NCI-H2196 treated with DMSO at 0.1 percent for 48 hours (cell line): Measurements from ENCODE around the gene C2CD4C.
"Not testable (repeated sequence)": the region's sequence is repeated elsewhere in the genome, so short reads cannot be mapped to it uniquely, and the experiment has no call there.

Experiments used
- DNase-seq: peaks from one replicate; lab custom pipeline; 2025; ENCODE audit not compliant: unreplicated experiment; lab: John Stamatoyannopoulos, UW

Gene C2CD4C

DNA sequence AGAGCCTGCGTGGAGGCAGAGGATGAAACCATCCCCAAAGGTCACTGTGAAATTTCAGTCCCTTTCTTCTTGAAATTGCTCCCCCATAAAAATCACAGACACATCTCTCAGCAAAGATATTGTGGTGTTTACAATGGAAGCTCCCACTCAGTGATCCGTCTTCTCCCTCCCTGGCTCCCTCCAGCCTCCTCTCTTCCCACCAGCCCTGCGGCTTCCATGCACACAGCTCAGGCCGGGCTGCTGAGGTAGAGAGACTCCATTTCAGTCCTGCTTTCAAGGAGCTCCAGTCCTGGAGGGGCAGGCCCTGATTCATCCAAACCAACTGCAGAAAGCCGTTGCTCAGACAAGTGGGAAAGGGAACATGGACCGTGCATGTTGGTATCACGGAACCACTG is 40.3 kb downstream of the C2CD4C start:
- no peak for DNase-seq

DNA sequence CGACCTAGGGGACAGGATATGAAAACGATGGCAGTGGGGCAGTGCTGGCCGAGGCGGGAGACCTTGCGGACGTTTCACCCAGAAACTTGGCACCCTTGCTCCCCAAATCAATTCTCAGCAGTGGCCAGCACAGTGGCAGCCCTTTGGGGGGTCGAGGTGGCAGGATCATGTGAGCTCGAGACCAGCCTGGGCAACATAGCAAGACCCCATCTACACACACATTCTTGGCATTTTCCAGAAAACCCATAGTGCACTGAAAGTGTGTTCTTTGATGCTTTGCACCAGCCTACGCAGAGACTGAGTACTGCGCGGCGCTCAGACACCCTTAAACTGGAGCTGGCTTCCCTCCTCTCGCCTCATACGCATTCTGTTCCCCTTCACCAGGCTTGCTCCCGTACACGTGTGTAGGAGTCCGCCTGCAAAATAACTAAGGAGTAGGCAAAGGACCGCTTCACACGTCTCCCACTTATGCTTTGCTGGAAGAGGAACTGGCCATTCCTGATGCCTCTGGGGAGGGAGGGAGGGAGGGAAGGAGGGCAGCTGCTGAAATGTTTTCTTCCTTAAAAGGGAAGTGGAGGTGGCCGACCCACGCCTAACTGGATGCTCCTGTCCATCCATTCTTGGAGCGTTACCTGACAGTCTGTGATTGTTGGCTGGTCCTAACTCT is 40.9 kb downstream of the C2CD4C start:
- DNase-seq = no peak

GRCh38 chr19:367561-367960 is 41.4 kb downstream of the C2CD4C start:
- no peak for DNase-seq

DNA sequence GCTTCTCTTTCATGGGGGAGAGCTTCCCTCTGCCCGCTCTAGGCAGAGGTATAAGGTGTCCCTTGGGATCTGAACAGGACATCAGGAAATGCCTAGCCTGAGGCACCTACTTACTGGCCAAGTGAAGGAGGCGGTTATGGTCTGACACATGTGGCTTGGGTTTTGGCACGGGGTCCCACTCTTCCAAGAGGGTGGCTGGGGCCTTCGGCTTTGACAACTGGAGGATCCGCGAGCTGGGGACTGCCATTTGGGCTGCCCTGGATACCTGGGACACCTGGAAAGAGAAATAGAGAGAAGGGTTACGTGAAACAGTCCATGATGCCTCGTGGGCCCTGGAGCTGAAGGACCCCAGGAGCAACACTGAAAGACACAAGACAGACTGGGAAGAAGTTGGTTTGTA is 42.0 kb downstream of the C2CD4C start:
- no peak for DNase-seq

- DNase-seq = no peak
Measured at GRCh38 chr19:366205-366783, 42.7 kb downstream of the C2CD4C start.

GRCh38 chr19:364496-365287 is 44.3 kb downstream of the C2CD4C start:
- DNase-seq = no peak

GRCh38 chr19:362683-363082 is 46.3 kb downstream of the C2CD4C start:
- DNase-seq = no peak

GRCh38 chr19:362154-362553 is 46.8 kb downstream of the C2CD4C start:
- no peak for DNase-seq

- DNase-seq = no peak
Measured at GRCh38 chr19:359653-359925, 49.4 kb downstream of the C2CD4C start.

DNA sequence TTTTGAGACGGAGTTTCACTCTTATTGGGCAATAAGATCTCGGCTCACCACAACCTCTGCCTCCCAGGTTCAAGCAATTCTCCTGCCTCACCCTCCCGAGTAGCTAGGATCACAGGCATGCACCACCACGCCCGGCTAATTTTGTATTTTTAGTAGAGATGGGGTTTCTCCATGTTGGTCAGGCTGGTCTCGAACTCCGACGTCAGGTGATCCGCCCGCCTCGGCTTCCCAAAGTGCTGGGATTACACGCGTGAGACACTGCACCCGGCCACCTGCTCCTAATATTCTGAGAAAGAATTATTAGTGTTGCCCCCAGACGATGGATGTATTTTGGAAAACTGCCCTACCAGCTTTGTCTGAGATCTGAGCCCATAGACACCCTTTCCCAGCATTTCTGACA is 53.4 kb downstream of the C2CD4C start:
- DNase-seq = not testable (repeated sequence)
